ENCODE measurements around the gene STK38L. TPM values are rescaled to one million over a fixed set of nuclear protein-coding genes. Genes with fewer than 3 reads are reported as not detected.
A peak's percentile ranks its signal among the peaks of the same experiment; 100 is the strongest.

STK38L gene
- total RNA-seq, 4 donors from 2014 or later = 64.6 to 102 (median 82.4) TPM

DNA sequence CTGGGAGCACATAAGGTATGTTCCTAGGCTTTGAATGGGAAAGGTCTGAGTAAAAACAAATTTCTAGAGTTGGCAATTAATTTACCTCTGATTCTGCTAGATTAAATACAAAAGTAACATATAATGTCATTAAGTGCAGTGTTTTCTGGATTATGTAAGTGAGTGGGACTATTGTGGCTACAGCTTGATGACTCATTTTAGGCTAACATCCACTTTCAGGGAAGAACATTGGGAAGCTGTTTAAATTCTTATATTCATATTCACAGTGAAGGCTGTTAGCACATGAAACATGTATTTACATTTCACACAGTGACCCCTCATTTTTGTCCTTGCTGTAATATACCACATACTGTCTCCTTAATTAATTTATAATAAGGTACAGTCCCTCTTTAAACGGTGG, 75.3 kb downstream of the STK38L start:
- H3K4me3 ChIP-seq = no peak overlapping the region
- no peak for DNase-seq (ENCODE audit: extremely low spot score)
- H3K9me3 ChIP-seq = no peaks in the 10 kb centered on the region
- H3K4me1 ChIP-seq = peaks cover 0 to 4% (median 1%) of the 10 kb centered on the region in 4 donors
- intact Hi-C loops (cut with DNase I) = no loop called here
- no peaks in the 10 kb centered on the region for H3K27me3 ChIP-seq
- 30% methylated on average over 1 of the region's 1 CpG for WGBS
- TF ChIP-seq POLR2A (IDR thresholded peaks at IDR 0.05; ENCODE audit: low read depth) = no peak
- TF ChIP-seq EP300 (IDR thresholded peaks at IDR 0.05) = no peak
- TF ChIP-seq CTCF (IDR thresholded peaks at IDR 0.05) = no peak
- no peak for TF ChIP-seq POLR2AphosphoS5 (IDR thresholded peaks at IDR 0.05)
- peak overlapping the region in 2 of 4 donors; percentile 16 to 37 for H3K27ac ChIP-seq (replicated peaks in 1 of 4)
- peaks cover 30 to 92% (median 75%) of the 10 kb centered on the region in 4 donors for H3K36me3 ChIP-seq

DNA sequence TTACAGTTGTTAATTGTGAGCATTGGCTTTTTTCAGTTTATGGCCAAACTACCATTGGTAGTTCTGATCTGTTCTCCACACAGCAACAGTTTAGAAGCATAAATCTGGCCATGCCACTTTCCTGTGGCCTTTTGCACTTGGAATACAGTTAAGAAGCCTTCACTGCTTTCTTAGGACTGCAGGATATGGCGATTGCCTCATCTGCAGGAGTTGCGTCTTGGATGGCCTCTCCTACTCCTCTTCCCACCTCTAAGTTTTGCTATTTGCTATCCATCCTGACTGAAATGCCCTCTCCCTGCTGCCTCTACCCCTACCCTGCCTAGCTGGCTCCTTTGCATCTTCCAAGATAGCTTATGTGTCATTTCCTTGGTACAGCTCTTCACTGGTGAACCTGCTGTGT, 75.8 kb downstream of the STK38L start:
- WGBS = 97% methylated on average over 2 of the region's 2 CpGs
- H3K27ac ChIP-seq (replicated peaks in 1 of 4) = peak overlapping the region in 2 of 4 donors; percentile 16 to 37
- no peaks in the 10 kb centered on the region for H3K27me3 ChIP-seq
- H3K4me1 ChIP-seq = peaks cover 0 to 6% (median 2%) of the 10 kb centered on the region in 4 donors
- H3K9me3 ChIP-seq = no peaks in the 10 kb centered on the region
- intact Hi-C loops (cut with DNase I) = no loop called here
- no peak overlapping the region for H3K4me3 ChIP-seq
- no peak for TF ChIP-seq POLR2AphosphoS5 (IDR thresholded peaks at IDR 0.05)
- DNase-seq (ENCODE audit: extremely low spot score) = no peak
- peaks cover 30 to 91% (median 71%) of the 10 kb centered on the region in 4 donors for H3K36me3 ChIP-seq

GRCh38 chr12:27324530-27324929, 80.4 kb downstream of the STK38L start:
- H3K27ac ChIP-seq (replicated peaks in 1 of 4) = no peak overlapping the region
- H3K27me3 ChIP-seq = no peaks in the 10 kb centered on the region
- intact Hi-C loops (cut with DNase I) = no loop called here
- no peaks in the 10 kb centered on the region for H3K9me3 ChIP-seq
- no peak overlapping the region for H3K4me3 ChIP-seq
- no peak for TF ChIP-seq EP300 (IDR thresholded peaks at IDR 0.05)
- no peak for TF ChIP-seq CTCF (IDR thresholded peaks at IDR 0.05)
- no peak for TF ChIP-seq POLR2A (IDR thresholded peaks at IDR 0.05; ENCODE audit: low read depth)
- no peak for TF ChIP-seq POLR2AphosphoS5 (IDR thresholded peaks at IDR 0.05)
- H3K36me3 ChIP-seq = peaks cover 22 to 68% (median 58%) of the 10 kb centered on the region in 4 donors
- DNase-seq (ENCODE audit: extremely low spot score) = no peak
- peaks cover 0 to 6% (median 2%) of the 10 kb centered on the region in 4 donors for H3K4me1 ChIP-seq

GRCh38 chr12:27330846-27331245, 86.8 kb downstream of the STK38L start:
- 59% methylated on average over 1 of the region's 1 CpG for WGBS
- H3K4me3 ChIP-seq = no peak overlapping the region
- peaks cover 13 to 34% (median 31%) of the 10 kb centered on the region in 4 donors for H3K4me1 ChIP-seq
- no peaks in the 10 kb centered on the region for H3K9me3 ChIP-seq
- TF ChIP-seq POLR2A (IDR thresholded peaks at IDR 0.05; ENCODE audit: low read depth) = no peak
- TF ChIP-seq CTCF (IDR thresholded peaks at IDR 0.05) = no peak
- no peak for TF ChIP-seq POLR2AphosphoS5 (IDR thresholded peaks at IDR 0.05)
- TF ChIP-seq EP300 (IDR thresholded peaks at IDR 0.05) = no peak
- peak overlapping the region; percentile 38 to 62 (median 59) for H3K27ac ChIP-seq (replicated peaks in 1 of 4)
- H3K27me3 ChIP-seq = peaks cover 0 to 11% (median 0%) of the 10 kb centered on the region in 4 donors
- intact Hi-C loops (cut with DNase I) = loop anchor here (5.0 kb wide), 1 partner anchor 51 kb away; no protein-coding TSS in a partner anchor
- peaks cover 8 to 22% (median 20%) of the 10 kb centered on the region in 4 donors for H3K36me3 ChIP-seq
- no peak for DNase-seq (ENCODE audit: extremely low spot score)

DNA sequence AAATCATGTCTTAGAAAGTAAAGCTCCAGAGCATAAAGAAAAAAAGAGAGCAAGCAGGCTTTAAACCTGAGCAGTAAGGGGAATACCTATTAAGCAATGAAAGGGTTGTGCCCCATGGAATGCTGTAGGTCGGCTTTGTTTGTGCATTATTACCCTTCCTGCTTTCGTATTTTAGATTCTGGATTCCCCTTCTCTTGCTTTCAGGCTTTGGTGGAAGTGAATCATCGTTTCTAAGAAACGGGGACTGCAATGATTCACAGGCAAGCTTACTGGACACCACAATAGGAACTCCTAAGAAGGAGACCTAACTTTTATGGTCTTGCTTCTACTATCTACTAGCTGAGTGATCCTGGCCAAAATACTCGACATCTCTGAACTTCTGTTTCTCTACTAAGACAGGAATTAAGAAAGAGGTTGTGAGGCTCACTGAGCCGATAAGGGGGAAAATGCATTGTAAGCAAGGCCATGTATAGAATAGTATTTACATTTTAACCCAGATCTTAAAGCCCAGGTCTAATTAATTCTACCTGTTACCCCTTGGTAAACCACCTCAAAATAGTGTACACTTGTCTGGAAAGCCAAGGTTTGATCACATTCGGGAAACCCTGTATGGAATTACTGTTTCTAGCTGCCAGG, 87.3 kb downstream of the STK38L start:
- H3K27me3 ChIP-seq = peaks cover 0 to 11% (median 0%) of the 10 kb centered on the region in 4 donors
- no peak for DNase-seq (ENCODE audit: extremely low spot score)
- 28% methylated on average over 7 of the region's 7 CpGs for WGBS
- intact Hi-C loops (cut with DNase I) = loop anchor here (5.0 kb wide), 1 partner anchor 51 kb away; no protein-coding TSS in a partner anchor
- peaks cover 8 to 17% (median 15%) of the 10 kb centered on the region in 4 donors for H3K36me3 ChIP-seq
- no peaks in the 10 kb centered on the region for H3K9me3 ChIP-seq
- H3K4me1 ChIP-seq = peaks cover 13 to 34% (median 31%) of the 10 kb centered on the region in 4 donors
- peak overlapping the region in 1 of 4 donors; percentile 2 for H3K4me3 ChIP-seq
- TF ChIP-seq POLR2AphosphoS5 (IDR thresholded peaks at IDR 0.05) (peak in 1 of 2 donors; percentile 59), CTCF (IDR thresholded peaks at IDR 0.05) (no peak), EP300 (IDR thresholded peaks at IDR 0.05) (no peak), POLR2A (IDR thresholded peaks at IDR 0.05; ENCODE audit: low read depth) (no peak)
- peak overlapping the region; percentile 38 to 62 (median 59) for H3K27ac ChIP-seq (replicated peaks in 1 of 4)

Measured in esophagus muscularis mucosa (tissue), 4 donors.